A673 (cell line): ENCODE results near the gene PTGES3. TPM values are rescaled to one million over a fixed set of nuclear protein-coding genes. Genes with fewer than 3 reads are reported as not detected.
"Not testable (repeated sequence)": the region's sequence is repeated elsewhere in the genome, so short reads cannot be mapped to it uniquely, and the experiment has no call there.

Source experiments
- Bru-seq: library from RNA; stranded (reverse); fragments of 400-500 nt; gene quantifications from one replicate; lab custom pipeline; 2021; lab: Mats Ljungman, UMichigan
- BruChase-seq, 2 experiments: library from RNA; stranded (reverse); fragments of 400-500 nt; gene quantifications; one replicate each; lab custom pipeline; 2021; lab: Mats Ljungman, UMichigan
- BruUV-seq: library from RNA; stranded (reverse); fragments of 400-500 nt; replicated peaks from 2 replicates; lab custom pipeline; 2021; lab: Mats Ljungman, UMichigan
- CTCF ChIA-PET: fragments of 300-600 bp; sonication (Branson Sonifier 250); formaldehyde crosslinking; loops from one replicate; lab custom pipeline; 2022; ENCODE audit warnings: antibody characterized with exemption; lab: Charles Lee
- POLR2A ChIA-PET: fragments of 300-600 bp; sonication (Branson Sonifier 250); formaldehyde crosslinking; loops from one replicate; lab custom pipeline; 2022; ENCODE audit warnings: antibody characterized with exemption; ENCODE audit not compliant: low non-redundant PET; lab: Charles Lee
- DNase-seq: peaks from one replicate; pipeline ENCODE4 v3.0.0-alpha.2; 2015; ENCODE audit warnings: low spot score
- H3K27ac ChIP-seq: fragments of 200-600 bp; sonication (generic); 2 replicates; pipeline ENCODE4 v1.5.1; 2016; ENCODE audit warnings: mixed run types, low read depth, mild to moderate bottlenecking, mixed read lengths, antibody characterized with exemption, low read length; ENCODE audit not compliant: poor library complexity, severe bottlenecking
- H3K27me3 ChIP-seq: fragments of 200-600 bp; sonication (generic); replicated peaks from 2 replicates; pipeline ENCODE4 v1.6.1; 2017; ENCODE audit warnings: mixed run types, low read depth, mild to moderate bottlenecking, mixed read lengths, antibody characterized with exemption, low read length; ENCODE audit not compliant: insufficient read depth, poor library complexity
- H3K36me3 ChIP-seq: fragments of 200-600 bp; sonication (generic); 2 replicates; pipeline ENCODE4 v1.6.1; 2016; ENCODE audit warnings: mixed run types, mild to moderate bottlenecking, mixed read lengths, antibody characterized with exemption, low read length; ENCODE audit not compliant: insufficient read depth, poor library complexity, severe bottlenecking
- H3K4me1 ChIP-seq: fragments of 200-600 bp; sonication (generic); 2 replicates; pipeline ENCODE4 v1.6.1; 2017; ENCODE audit warnings: mixed run types, mild to moderate bottlenecking, mixed read lengths, antibody characterized with exemption, low read length; ENCODE audit not compliant: insufficient read depth, poor library complexity, severe bottlenecking
- H3K4me3 ChIP-seq: fragments of 200-600 bp; sonication (generic); 2 replicates; pipeline ENCODE4 v1.5.1; 2016; ENCODE audit warnings: low read depth, mixed run types, mild to moderate bottlenecking, mixed read lengths, low read length; ENCODE audit not compliant: poor library complexity, severe bottlenecking
- H3K9me3 ChIP-seq: fragments of 200-600 bp; sonication (generic); 2 replicates; pipeline ENCODE4 v1.6.1; 2016; ENCODE audit warnings: mixed run types, low read depth, mild to moderate bottlenecking, mixed read lengths, antibody characterized with exemption, low read length; ENCODE audit not compliant: poor library complexity, severe bottlenecking
- CTCF ChIP-seq: fragments of 300-800, 200-600 bp; sonication (generic); conservative IDR thresholded peaks from 2 replicates; pipeline ENCODE4 v1.5.1; 2017; ENCODE audit warnings: low read depth, mild to moderate bottlenecking, antibody characterized with exemption, low read length, moderate library complexity, mixed read lengths
- EZH2 ChIP-seq: fragments of 200-600 bp; sonication (generic); IDR thresholded peaks from 2 replicates; pipeline ENCODE4 v1.6.1; 2017; ENCODE audit warnings: borderline replicate concordance, low read depth, mild to moderate bottlenecking, mixed read lengths, antibody characterized with exemption, low read length; ENCODE audit not compliant: poor library complexity, severe bottlenecking
- intact Hi-C: fragments of 100-400 bp; cut with micrococcal nuclease; formaldehyde crosslinking; loops from one replicate; pipeline ENCODE4 v1.10.0; 2022; ENCODE audit not compliant: unreplicated experiment
- long read RNA-seq: library from polyadenylated mRNA; stranded (forward); transcript quantifications from one replicate; pipeline ENCODE4 v2.0.0, GENCODE V29; 2022
- total RNA-seq: library from RNA; stranded (reverse); gene quantifications from 2 replicates; pipeline ENCODE4 v1.2.3, GENCODE V29; 2021

PTGES3 gene
- total RNA-seq = 413 and 450 TPM in 2 replicates
- Bru-seq, nascent RNA = percentile 98 among the genes with signal in this experiment
- percentile 98 among the genes with signal in this experiment for BruChase-seq, experiment 1, labeled RNA remaining after a 2-hour chase
- BruChase-seq, experiment 2, labeled RNA remaining after a 6-hour chase = percentile 99 among the genes with signal in this experiment
- long read RNA-seq, transcript PTGES3-204 (7 exons, 1,017 nt) = minor isoform, 14 of 844 reads
- long read RNA-seq, transcript PTGES3-201 (8 exons, 1,920 nt) = major isoform, 735 of 844 reads
- long read RNA-seq, transcript PTGES3-202 (7 exons, 1,547 nt) = minor isoform, 27 of 844 reads
- long read RNA-seq, transcript PTGES3-207 (9 exons, 2,077 nt) = minor isoform, 6 of 844 reads
- long read RNA-seq, partial matches to known transcripts = 23 of 844 reads
- long read RNA-seq, other reads (novel, unspliced or antisense) = 39 of 844 reads

GRCh38 chr12:56688129-56688845 lies at the start of gene PTGES3:
Gene PTGES3 (minus strand): TSS chr12:56688284. CDS start chr12:56687999, 285 bp downstream.
- intact Hi-C loops = loop anchor here (2.0 kb wide), 1 partner anchor 37 kb away; the partner anchor contains the start of gene NACA
- ChIA-PET CTCF (interaction anchor here (1.0 kb wide), 1 partner anchor 51 kb away, joined by 5 read pairs; no protein-coding TSS in a partner anchor), POLR2A (interaction anchor here (0.6 to 0.9 kb wide), 4 partner anchors 15 to 52 kb away, joined by 3 to 8 read pairs (median 4); partner anchors contain the start of gene NACA)
- Histone ChIP-seq H3K4me3 (peak within 1 kb of the TSS; percentile 91), H3K27ac (peak within 1 kb of the TSS; percentile 100), H3K4me1 (peaks cover 9% of the 10 kb centered on the region), H3K36me3 (peaks cover 6% of the 10 kb centered on the region), H3K9me3 (no peaks in the 10 kb centered on the region), H3K27me3 (no peaks in the 10 kb centered on the region)
- peak; percentile 99 for DNase-seq
- TF ChIP-seq EZH2 (no peak), CTCF (no peak)
- no TSS peak for BruUV-seq

DNA sequence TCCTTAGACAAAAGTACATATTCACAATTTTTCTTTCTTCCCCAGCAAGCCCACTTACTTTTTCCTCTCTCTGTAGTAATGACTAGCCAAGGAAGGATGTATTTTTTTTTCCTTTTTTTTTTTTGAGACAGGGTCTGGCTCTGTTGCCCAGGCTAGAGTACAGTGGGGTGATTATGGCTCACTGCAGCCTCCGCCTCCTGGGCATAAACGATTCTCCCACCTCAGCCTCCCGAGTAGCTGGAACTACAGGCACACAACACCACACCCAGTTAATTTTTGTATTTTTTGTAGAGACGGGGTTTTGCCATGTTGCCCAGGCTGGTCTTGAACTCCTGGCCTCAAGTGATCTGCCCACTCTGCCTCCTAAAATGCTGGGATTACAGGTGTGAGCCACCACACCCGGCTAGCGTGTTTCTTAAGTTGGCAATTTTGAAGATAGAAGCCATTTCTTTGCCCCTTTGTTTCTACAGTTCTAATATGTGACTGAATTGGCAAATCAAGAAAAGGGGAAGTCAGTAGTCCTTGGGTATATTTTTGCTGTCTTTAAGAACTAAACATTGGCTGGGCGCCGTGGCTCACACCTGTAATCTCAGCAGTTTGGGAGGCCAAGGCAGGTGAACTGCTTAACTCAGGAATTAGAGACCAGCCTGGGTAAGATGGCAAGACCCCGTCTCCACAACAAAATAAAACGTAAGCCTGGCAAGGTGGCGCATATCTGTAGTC lies 40.2 kb upstream of the PTGES3 start:
- TF ChIP-seq CTCF (no peak), EZH2 (no peak)
- intact Hi-C loops = no loop called here
- no TSS peak for BruUV-seq
- peaks cover 36% of the 10 kb centered on the region for H3K36me3 ChIP-seq
- DNase-seq = no peak
- H3K27ac ChIP-seq = no peak overlapping the region
- no peak overlapping the region for H3K4me3 ChIP-seq
- no peaks in the 10 kb centered on the region for H3K9me3 ChIP-seq
- POLR2A ChIA-PET = no interaction called here
- H3K27me3 ChIP-seq = no peaks in the 10 kb centered on the region
- peaks cover 5% of the 10 kb centered on the region for H3K4me1 ChIP-seq
- CTCF ChIA-PET = no interaction called here

- H3K36me3 ChIP-seq = peaks cover 44% of the 10 kb centered on the region
- CTCF ChIA-PET = interaction anchor here (1.4 kb wide), 1 partner anchor 90 kb away, joined by 5 read pairs; no protein-coding TSS in a partner anchor
- peak overlapping the region; percentile 96 for H3K27ac ChIP-seq
- peaks cover 23% of the 10 kb centered on the region for H3K4me1 ChIP-seq
- POLR2A ChIA-PET, intact Hi-C loops, H3K27me3 ChIP-seq, BruUV-seq, H3K9me3 ChIP-seq, DNase-seq: not testable (repeated sequence)
- H3K4me3 ChIP-seq = peak overlapping the region; percentile 89
Observed at GRCh38 chr12:56726196-56726675, 38.2 kb upstream of the PTGES3 start.
